H1 (cell line): ENCODE results near the gene SLC36A2. TPM values are rescaled to one million over a fixed set of nuclear protein-coding genes. Genes with fewer than 3 reads are reported as not detected.

Experiments
- BACH1 ChIP-seq: IDR thresholded peaks from 2 replicates; pipeline ENCODE4 v1.6.1; 2012; ENCODE audit warnings: low read length, improper control_type of control experiment
- CEBPB ChIP-seq: IDR thresholded peaks from 2 replicates; pipeline ENCODE4 v1.6.1; 2012; ENCODE audit warnings: low read depth, low read length
- CHD2 ChIP-seq: IDR thresholded peaks from 2 replicates; pipeline ENCODE4 v1.6.1; 2012; ENCODE audit warnings: low read length, improper control_type of control experiment
- HDAC6 ChIP-seq: IDR thresholded peaks from one replicate; pipeline ENCODE4 v1.7.1; 2012; ENCODE audit warnings: low read depth, mild to moderate bottlenecking, inconsistent platforms, low read length, moderate library complexity
- RXRA ChIP-seq: IDR thresholded peaks from 2 replicates; pipeline ENCODE4 v1.6.1; 2011; ENCODE audit warnings: low read depth, mild to moderate bottlenecking, low read length, moderate library complexity; ENCODE audit not compliant: insufficient read depth
- polyA plus RNA-seq, 7 experiments: library from polyadenylated mRNA; depleted of rRNA in 3 of 7; stranded (reverse) in 5 of 7; unstranded in 2 of 7; fragments of >200 nt in 5 of 7; fragments of 200-250 nt in 2 of 7; gene quantifications; 1 replicate in 5 of 7; 2 replicates in 1 of 7; 4 replicates in 1 of 7; pipeline versions ENCODE4 v1.2.1 to v1.2.3, GENCODE V29; 2011 to 2013; ENCODE audit warnings: missing spikeins in 2 of 7, mixed read lengths in 2 of 7
- total RNA-seq: library from RNA; stranded (reverse); fragmentation: NEBNext Ultra II Directional; extraction: Animal tissue kit (Norgen Biotek cat#: 25700); gene quantifications from 2 replicates; pipeline ENCODE4 v1.2.1, GENCODE V29; 2021
- TF ChIP-seq, protein P1 (sequence below): IDR thresholded peaks from 2 replicates; pipeline ENCODE4 v1.6.1; 2011; ENCODE audit warnings: low read depth, mild to moderate bottlenecking, low read length; ENCODE audit not compliant: insufficient read depth

Gene SLC36A2
- total and polyA plus RNA-seq, 2 of the 8 experiments (the other 6 are each of a cell fraction or from before 2014, with no cell fraction given): 0.30 TPM; not detected in 1

DNA sequence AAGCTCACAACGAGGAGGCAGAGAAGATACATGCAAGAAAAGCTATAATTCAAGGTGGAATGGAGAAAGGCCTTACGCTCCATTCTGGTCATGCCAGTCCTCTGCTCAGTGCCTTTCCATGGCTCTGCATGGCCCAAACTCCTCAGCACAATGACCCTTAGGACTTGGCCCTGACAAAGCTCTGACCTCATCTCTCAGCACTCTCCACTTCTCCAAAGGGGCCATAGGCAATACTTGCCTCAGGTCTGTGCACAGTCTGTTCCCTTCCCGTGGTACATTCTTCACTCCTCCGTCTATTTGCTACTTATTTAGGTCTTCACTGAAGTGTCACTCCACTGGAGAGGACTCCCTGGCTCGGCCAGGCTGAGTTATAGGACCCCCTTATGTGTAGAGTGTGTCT is 68.5 kb downstream of the SLC36A2 start (continued):
- no peak for TF ChIP-seq CEBPB
- TF ChIP-seq RXRA: no peak
- TF ChIP-seq CHD2: no peak
- TF ChIP-seq HDAC6: no peak
- TF ChIP-seq BACH1: no peak
- TF ChIP-seq, protein P1, sequence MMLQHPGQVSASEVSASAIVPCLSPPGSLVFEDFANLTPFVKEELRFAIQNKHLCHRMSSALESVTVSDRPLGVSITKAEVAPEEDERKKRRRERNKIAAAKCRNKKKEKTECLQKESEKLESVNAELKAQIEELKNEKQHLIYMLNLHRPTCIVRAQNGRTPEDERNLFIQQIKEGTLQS: no peak
